Measurements from ENCODE around the gene RRAS2. TPM values are rescaled to one million over a fixed set of nuclear protein-coding genes. Genes with fewer than 3 reads are reported as not detected.

The RRAS2 gene
- total RNA-seq, 1 donor from 2014 or later, result 104 TPM

DNA sequence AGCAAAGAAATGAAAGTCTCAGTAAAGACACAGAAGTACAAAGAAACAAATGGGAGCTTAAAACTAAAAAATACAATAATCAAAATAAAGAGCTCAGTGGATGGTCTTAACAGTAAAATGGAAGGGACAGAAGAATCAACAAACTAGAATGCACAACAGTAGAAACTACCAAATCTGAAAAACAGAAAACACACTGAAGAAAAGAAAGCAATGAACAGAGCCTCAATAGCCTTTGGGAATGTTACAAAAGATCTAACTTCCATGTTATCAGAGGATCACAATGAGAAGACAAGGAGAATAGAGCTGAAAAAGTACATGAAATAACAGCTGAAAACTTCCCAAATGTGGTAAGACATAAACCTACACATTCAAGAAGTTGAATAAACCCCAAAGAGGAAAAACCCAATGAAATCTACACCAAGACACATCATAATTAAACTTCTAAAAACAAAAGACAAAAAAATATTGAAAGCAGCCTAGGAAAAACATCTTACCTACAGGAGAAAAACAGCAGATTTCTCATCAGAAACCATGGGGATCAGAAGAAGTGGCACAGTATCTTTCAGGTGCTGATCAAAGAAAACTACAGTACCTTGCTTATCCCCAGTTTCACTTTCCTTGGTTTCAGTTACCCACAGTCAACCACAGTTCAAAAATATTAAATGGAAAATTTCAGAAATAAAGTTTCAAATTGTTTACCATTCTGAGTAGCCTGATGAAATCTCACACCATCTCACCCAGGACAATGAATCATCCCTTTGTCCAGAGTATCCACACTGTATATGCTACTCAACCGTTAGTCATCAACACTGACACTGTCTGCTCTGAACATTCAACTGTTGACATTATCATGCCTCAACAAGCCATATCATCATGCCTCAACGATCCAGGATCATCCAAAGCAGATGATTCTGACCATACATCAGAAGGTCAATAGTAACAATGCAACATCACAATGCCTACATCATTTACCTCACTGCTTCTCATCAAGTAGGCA is 22.2 kb downstream of the RRAS2 start:
- peak; percentile 70 to 93 for DNase-seq (ENCODE audit: low read depth in 2 of 2)

DNA sequence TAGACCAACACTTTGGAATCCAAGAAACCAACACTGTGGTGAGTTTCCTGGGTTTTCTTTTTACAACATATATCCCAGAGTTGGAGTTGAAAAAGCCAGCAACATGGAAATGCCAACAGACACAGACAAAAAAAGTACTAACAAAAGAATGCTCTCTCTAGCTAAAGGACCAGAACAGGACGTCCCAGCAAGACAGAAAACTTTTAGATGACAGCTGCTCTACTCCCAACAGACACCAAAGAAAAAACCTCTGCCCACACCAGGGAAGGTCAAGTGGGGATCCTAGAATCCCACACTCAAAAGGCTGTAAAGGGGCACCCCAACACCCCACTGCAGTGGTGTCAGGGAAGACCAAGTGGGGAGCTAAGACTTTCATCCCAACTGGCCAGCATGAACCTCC is 23.3 kb downstream of the RRAS2 start:
- DNase-seq (ENCODE audit: low read depth in 2 of 2), result no peak

DNA sequence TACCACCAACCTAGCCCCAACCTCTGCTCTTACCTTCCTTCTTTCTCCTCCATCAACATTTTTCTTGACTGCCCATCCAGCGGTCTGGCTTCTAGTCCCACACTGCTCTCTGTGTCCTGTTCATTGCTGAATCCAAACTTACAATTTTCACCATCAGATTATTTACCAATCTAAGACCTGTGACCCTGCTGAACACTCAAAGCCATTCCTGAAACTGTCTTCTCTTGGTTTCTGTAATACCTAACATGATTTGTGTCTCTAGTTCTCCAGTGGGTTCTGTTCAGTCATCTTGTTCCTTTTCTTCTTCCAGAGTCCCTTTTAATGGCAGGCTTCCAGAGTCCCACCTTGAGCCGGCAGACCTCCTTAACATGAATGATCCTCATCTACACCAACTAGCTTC is 24.1 kb downstream of the RRAS2 start:
- DNase-seq (ENCODE audit: low read depth in 2 of 2), result no peak

DNA sequence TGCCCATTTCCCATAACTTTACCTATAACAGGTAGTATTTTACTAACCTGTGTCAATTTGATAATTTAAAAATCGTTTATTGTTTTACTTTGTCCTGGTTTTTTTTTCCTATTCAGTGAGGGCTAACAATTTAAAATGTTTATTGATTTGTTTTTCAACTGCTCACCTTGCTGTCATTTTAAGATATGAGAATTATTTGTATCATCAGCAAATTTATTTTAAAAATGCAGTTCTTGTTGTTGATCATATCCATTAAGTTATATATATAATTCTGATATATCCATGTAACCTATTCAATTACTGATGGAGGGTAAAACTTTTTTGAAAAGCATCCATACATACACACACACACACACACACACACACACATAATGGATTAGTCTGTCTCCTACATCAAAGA is 24.8 kb downstream of the RRAS2 start:
- no peak for DNase-seq (ENCODE audit: low read depth in 2 of 2)

DNA sequence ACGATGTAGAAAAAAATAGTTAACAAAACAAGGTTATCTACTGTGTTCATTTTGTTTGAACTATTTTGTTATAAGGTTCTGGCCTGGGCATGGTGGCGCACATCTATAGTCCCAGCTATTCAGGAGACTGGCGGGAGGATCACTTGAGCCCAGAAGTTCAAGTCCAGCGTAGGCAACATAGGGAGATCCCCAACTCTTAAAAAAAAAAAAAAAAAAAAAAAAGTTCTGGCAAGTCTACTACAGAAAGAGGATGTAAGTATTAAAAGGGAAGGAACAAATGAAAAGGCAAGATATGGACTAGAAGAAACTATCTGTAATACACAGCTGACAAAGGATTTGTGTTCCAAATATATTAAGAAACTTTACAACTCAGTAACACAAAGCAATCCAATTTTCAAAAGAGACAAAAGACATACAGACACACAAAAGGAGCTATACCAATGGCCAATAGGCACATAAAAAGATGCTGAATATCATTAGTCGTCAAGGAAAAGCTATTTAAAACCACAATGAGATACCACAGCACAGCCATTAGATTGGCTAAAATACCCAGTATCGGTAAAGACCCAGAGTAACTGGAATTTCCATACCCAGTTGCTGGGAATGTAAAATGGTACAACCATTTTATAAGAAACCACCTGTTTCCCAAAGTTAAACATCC is 27.4 kb downstream of the RRAS2 start:
- DNase-seq (ENCODE audit: low read depth in 2 of 2), result no peak

DNA sequence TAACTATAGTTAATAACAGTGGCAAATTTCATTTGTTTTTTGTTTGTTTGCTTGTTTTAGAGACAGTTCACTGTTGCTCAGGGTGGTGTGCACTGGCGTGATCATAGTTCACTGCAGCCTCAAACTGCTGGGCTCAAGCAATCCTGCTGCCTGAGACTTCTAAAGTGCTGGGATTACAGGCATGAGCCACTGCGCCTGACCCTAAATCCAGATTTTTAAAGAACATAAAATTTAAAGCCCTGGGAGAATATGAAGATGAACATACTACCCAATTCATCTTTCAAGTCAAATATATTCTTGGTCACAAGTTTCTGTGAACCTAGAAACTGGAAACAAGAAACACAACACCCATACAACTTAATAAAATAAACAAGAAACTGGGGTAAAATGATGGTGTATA is 28.1 kb downstream of the RRAS2 start:
- no peak for DNase-seq (ENCODE audit: low read depth in 2 of 2)

DNA sequence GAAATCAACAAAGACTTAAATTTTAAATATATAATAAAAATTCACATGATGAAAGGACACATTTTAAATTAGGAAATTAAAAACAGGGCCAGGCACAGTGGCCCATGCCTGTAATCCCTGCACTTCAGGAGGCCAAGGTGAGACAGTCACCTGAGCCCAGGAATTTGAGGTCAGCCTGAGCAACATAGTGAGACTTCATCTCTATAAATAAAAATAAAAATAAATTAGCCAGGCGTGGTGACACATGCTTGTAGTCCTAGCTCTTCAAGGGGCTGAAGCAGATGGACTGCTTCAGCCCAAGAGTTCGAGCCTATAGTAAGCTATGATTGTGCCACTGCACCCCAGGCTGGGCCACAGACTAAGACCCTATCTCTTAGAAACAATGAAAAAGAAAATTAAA is 29.3 kb downstream of the RRAS2 start:
- DNase-seq (ENCODE audit: low read depth in 2 of 2), result no peak

DNA sequence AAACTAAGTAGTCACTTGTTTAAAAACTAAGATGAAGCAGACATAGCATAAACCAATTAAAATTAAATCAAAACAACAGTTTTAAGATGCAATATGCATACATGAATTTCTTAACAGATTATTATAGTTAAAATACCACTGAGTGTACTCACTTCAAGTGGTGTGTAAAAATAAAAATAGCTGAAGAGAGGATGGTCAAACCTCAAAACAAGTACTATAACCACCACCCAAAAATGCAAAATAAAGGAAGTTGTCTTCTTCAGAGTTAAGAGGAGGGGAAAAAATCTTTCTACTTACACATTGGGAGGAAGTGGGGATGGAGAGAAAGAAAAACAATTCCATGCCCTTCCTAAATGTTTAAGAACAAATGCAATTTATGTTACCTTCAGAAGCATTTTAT is 31.9 kb downstream of the RRAS2 start:
- DNase-seq (ENCODE audit: low read depth in 2 of 2), result no peak

DNA sequence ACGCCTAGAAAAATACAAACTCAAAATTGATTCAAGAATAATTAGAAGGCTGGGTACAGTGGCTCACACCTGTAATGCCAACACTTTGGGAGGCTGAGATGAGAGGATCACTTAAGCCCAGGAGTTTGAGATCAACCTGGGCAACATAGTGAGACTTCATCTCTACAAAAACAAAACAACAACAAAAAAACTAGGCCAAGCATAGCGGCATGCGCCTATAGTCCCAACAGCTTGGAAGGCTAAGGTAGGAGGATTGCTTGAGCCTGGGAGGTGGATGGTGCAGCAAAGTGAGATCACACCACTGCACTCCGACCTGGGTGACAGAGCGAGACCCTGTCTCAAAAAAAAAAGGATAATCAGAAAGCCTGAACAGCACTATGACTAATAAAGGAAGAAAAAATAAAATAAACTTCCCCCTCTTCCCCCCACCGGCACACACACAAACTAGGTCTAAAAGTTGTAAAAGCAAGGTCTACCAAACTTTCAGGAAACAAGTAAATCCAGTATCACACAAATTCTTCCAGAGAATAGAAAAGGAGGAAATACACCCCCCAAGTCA is 35.8 kb downstream of the RRAS2 start:
- peak; percentile 9 to 65 for DNase-seq (ENCODE audit: low read depth in 2 of 2)

DNA sequence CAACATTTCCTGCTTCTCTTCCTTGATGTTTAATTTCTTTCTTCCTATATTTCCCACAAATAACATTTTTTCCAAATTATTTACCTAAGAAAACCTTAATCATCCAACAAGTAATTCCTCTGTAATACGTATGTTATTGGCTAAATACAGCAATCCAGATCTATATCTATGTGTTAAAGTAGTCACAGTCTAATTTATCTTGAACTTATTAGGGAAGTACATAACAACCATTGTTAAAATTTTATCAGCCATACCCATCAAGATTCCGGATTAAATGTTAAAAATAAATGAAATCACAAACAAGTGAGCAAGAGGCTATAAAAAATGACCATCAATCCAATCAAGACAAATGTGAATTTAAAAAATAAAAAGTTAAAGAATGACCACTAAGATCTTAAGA is 36.5 kb downstream of the RRAS2 start:
- DNase-seq (ENCODE audit: low read depth in 2 of 2), result peak in 1 of 2 donors; percentile 18

DNA sequence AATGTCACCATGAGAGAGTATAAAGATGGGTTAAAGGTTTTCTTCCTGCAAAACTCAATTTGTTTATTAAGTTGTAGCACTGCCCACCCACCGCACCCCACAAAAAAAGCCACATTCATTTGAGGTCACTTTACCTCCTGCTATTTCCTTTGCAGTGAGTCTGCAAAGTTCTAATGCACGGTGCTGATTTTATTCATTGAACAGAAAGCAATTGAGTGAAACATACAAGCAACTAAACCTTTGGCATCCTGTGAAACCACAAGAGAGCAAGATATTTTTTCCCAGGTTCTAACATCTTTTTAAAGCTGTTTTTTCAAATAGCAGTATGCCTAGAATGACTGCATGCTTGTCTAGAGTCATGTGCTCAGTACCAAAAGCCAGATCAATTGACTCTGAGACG is 39.0 kb downstream of the RRAS2 start:
- no peak for DNase-seq (ENCODE audit: low read depth in 2 of 2)

DNA sequence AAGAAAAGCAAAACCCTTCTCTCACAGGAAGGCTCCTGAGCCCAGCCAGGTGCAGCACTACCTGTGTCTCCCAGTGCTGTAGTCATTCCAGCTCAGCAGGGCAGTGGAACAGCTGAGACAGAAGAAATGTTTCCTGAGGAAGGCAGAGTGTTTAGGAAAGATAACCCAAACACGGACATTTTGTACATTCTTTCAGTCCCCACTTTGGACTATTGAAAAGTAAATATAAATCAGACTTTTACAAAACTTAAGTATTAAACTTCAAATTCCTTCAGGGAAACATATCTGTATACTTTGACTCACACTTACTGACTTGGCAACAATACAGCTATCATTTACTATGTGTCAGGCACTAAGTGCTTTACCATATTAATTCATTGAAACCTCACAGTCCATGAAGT is 40.4 kb downstream of the RRAS2 start:
- peak; percentile 7 to 50 for DNase-seq (ENCODE audit: low read depth in 2 of 2)

DNA sequence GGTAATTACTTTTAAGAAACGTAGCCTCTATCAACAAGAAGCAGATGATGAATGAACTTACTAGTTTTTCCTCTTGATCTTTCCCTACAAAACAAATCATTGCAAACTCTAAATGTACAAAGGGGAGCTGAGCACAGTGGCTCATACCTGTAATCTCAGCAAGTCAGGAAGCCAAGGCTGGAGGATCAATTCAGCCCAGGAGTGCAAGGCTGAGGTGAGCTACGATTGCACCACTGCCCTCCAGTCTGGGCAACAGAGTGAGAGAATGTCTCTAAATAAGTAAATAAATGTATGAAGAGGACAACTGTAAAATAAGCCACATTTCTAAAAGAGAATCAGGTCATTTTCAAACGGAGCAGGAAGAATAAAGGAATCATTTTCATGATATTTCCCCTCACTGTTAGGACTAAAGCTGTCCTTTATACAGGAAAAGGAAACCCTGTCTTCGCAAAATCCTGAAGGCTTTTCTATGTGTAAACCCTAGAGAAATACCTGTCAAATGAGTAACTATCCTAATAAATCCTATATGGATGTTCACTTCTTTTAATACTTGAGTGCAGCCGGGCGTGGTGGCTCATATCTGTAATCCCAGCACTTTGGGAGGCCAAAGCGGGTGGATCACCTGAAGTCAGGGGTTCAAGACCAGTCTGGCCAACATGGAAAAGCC is 41.2 kb downstream of the RRAS2 start:
- no peak for DNase-seq (ENCODE audit: low read depth in 2 of 2)

DNA sequence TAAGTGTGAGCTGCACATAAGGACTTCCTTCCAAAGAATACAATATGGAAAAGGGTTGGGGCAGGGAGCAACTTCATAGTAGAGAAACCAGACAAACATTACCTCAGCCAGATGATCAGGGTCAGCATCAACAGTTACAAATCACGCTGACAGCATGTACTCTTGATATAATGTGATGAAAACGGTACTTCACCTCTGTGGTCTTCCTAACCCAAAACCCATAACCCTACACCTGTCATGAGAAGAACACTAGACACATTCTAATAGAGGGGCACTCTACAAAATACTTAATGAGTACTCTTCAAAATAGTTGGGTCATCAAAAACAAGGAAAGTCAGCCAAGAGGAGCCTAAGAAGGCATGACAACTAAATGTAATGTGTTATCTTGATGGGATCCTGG is 43.9 kb downstream of the RRAS2 start:
- DNase-seq (ENCODE audit: low read depth in 2 of 2), result no peak

DNA sequence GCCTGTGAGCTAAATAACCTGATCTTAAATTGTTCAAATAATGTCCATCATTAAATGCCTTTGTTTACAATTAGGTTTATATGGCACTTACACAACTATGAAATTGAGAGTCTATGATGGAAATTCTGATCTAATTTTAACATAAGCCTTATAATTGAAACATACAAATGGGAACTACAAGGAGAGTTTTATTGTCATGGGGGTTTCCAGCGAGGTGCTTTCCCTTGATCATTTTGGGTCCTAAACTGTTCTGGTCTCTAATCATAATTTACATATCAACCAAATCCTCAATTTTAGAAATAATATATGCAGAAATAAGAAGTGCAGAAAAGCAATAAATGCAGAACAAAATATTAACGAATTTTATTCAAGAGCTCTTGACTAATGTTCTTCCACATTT is 44.9 kb downstream of the RRAS2 start:
- no peak for DNase-seq (ENCODE audit: low read depth in 2 of 2)

DNA sequence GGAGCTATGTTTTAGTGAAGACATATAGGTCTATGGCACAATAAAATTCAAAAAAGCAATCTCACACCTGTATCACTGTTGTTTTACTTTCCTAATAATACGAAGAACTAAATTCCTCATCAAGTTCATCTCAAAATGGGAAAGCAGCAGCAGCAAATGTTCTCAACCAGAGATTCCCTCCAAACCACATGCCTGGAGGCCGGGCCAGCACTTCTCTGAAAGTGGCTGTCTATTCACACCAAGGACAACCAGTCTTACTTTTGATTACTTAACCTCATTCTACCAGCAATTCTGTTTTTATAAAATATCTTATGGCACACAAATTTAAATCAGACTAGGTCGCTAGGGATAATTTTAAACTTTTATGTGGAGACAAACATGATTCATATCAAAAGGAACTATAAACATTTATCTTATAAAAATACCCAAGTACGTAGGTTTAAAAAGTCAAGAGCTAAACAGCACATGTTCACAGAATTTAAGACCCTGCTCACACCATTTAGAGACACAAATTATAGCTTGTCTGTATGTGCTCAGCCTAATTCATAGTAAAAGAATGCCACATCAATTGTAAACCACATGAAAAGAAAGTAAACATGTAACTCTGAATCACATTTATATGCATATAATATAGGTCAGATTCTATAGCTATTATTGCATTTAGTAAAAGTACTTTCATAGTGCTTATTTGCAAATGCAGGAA is 46.1 kb downstream of the RRAS2 start:
- DNase-seq (ENCODE audit: low read depth in 2 of 2), result no peak

DNA sequence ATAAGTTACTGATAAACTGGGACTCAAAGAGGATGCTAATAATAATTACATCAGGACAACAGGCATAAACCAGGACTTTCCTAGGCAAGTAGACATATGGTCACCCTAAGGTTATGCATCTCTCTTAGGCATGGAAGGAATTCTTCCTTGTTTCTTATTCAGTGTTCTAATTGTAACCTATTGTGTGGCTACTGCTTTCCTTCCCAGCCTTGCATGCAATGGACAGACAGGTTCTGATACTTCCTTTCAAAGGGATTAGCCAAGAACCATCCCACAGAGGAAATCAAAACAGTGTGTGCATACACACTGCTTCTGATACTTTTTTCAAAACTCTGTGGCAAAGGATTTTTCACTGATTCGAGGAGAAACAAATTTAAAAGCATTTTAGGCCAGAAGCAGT is 48.3 kb downstream of the RRAS2 start:
- DNase-seq (ENCODE audit: low read depth in 2 of 2), result peak in 1 of 2 donors; percentile 63

DNA sequence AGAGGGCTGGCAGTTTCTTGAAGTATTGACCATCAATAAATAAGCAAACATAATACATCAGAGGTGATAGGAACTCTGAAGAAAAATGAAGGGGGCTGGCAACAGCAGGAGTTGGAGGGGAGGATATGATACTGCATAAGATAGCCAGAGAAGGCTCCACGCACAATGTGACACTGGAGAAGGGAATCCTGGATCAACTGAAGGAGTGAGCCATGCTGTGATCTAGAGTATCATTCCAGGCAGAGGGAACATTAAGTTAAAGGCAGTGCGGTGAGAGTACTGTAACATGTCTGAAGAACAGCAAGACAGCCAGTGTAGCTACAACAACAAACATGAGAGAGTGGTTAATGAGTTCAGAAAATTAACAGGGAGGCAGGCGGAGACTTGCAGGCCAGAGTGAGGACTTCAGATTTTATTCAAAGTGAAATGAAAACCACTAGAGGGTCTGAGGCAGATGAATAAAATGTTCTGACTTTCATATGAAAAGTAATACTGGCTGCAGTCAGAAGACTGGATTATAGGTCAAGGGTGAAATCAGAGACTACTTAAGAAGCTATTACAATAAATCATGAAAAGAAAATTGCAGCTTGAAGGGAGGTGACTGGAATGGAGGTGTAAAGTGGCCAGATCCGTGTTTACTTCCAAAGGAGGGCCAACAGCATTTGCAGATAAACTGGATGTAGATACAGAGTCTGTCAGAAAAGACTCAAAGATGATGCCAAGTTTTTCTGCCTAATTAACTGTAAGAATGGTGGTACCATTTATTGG is 49.4 kb downstream of the RRAS2 start:
- DNase-seq (ENCODE audit: low read depth in 2 of 2), result no peak

DNA sequence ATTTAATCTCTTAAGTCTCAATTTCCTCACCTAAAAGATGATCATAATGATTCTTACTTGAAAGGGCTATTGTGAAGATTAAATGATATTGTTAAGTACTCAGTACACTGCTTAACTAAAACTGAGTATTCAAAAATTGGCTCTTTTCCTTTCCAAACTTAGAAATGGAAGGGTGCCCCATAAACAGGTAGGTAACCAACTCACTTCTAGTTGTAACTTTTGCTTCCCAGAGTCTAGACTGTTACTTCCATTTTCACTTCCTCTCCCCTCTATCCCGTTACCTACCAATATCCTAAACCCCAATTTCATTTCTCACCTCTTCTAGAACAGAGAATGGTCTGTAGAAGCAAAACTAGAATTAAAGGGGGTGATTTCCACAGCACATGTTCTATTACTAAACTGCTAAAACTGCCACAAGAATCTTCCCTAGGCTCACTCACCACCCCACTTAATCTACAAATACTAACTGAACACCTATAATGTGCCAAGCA is 50.0 kb downstream of the RRAS2 start:
- no peak for DNase-seq (ENCODE audit: low read depth in 2 of 2)

DNA sequence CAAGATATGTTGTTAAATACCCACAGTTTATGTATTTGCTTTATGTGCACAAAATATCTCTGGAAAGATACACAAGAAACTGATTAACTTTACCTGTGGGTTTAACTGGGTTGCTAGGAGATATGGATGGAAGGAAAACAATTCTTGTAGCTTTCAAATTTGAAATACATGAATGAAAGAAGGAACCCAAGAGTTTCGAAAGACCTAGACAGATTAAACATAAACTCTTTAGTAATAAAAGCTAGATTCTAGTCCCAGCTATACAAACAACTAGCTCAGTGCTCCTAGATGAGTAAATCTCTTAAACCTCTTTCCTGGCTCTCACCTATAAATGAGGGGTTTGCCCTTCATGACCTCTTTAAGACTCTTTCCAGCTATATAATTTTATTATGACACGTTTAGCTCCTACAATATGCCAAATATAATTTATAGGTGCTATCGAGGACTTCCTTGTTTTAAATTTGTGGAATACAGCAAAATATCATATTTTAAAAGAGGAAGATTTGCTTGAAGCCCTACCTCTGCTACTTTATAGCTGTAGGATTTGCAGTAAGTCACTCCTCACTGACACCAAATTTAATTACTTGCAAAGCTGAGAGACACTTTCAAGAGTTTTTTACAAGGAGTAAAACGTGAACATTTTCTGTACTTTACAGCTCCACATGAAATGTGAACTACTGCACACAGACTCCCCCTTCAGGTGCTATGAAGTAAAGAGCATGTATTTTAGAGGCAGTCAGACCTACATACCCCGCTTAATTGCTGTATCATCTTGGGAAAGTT is 50.7 kb downstream of the RRAS2 start:
- DNase-seq (ENCODE audit: low read depth in 2 of 2), result peak; percentile 26 to 67
